NCI-H2196 treated with DMSO at 0.1 percent for 48 hours (cell line): Measurements from ENCODE around the gene ARHGAP35.
A peak's percentile ranks its signal among the peaks of the same experiment; 100 is the strongest.
"Not testable (repeated sequence)": the region's sequence is repeated elsewhere in the genome, so short reads cannot be mapped to it uniquely, and the experiment has no call there.

Experiments
- DNase-seq: peaks from one replicate; lab custom pipeline; 2025; ENCODE audit not compliant: unreplicated experiment; lab: John Stamatoyannopoulos, UW

ARHGAP35 gene

DNA sequence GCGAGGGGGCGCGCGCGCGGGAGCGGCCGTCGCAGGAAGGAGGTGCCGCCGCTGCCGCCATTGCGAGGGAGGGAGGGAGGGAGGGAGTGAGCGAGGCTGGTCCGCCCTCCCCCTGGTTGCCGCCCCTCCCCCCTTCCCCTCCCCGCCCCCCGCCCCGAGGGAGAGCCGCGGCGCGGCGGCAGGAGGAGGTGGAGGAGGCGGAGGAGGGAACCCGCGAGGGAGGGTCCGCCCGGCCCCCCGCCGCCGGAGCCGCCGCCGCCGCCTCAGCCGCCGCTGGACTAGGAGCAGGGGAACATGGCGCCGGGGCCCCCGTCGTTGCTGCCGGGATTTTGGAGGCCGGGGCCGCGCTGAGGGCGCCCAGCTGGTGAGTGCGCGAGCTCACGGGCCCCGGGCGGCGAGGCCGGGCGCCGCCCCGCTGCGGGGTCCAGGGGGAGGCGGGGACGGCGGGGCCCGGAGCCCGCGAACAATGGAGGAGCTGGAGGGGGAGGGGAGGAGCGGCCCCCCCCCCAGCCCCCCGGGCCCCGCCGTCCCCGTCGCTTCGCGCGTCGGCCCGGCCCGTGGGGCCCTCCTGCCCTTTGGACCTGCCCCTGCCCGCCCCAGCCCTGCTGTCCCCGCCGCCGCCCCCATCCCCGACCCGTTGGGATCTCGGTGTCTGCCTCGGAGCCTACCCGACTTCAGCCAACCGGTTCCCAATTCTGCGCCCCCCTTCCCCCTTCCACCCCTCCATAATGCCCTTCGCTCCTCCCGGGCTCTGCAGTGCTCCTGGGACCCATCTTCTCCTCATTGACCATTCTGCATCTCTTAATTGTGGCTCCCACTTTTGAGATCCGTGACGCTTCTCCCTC, at the start of gene ARHGAP35:
ARHGAP35 (plus strand) TSS at position 152 of the 845 bp plus-strand sequence. CDS start 57,679 bp downstream, outside the sequence.
- DNase-seq: peak; percentile 78

DNA sequence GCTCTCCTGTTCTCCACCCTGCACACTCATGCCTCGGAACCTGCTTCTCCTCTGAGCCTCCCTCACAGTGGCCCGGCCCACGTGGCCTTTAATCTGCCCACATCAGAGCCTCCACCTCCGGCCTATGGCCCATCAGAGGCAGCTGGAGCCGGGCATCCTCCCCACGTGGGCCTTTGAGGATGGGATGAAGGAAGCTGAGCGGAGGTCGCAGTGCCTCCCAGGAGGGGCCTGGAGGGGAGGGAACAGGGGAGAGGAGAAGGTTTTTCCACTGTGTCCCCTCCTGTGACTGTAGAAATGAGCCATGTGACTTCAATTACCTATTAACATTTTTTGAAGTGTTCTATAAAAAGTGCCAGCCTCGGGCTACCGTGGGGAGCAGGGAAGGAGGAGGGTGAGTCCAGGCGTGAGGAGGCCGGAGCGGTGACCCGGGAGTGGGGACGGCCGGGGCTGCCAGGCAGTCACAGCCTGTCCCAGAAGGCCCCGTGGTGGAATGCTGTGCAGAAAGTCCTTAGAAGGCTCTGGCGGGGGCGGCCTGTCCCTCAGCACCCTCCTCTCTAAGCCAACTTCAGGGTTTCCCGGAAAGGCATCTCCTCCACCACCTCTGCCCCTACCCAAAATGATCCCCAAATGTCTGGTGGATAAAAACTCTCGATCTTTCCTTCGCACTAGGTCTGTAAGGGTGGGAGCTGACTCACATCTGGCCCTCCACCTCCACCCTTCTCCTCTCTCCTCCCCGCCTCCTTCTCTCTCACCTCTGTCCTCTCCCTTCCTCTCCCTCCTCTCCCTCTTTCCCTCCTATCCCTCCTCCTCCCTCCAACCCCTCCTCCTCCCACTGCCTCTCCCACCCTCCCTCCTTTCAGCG, 47.6 kb upstream of the ARHGAP35 start:
- DNase-seq: no peak

DNA sequence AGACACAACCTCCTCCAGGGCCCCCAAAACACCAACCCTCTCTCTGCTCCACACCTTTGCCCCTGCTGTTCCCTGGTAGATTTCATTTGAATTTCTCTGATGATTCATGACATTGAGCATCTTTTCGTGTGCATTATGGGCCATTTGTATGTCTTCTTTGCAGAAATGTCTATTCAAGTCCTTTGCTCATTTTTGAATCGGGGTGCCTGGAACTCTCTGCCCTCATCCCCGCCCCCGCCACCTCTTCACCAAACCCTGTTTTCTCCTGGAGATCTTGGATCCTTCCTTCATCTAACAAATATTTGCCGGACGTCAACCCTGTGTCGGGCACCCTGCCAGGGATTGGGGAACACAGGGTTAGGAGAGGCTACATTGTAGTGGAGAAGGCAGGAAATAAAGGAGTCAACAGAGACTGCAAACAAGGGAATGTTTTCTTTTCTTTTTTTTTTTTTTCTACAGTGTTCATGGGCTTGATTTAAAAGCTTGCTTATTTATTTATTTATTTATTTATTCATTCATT, 46.9 kb upstream of the ARHGAP35 start:
- peak; percentile 16 for DNase-seq

DNA sequence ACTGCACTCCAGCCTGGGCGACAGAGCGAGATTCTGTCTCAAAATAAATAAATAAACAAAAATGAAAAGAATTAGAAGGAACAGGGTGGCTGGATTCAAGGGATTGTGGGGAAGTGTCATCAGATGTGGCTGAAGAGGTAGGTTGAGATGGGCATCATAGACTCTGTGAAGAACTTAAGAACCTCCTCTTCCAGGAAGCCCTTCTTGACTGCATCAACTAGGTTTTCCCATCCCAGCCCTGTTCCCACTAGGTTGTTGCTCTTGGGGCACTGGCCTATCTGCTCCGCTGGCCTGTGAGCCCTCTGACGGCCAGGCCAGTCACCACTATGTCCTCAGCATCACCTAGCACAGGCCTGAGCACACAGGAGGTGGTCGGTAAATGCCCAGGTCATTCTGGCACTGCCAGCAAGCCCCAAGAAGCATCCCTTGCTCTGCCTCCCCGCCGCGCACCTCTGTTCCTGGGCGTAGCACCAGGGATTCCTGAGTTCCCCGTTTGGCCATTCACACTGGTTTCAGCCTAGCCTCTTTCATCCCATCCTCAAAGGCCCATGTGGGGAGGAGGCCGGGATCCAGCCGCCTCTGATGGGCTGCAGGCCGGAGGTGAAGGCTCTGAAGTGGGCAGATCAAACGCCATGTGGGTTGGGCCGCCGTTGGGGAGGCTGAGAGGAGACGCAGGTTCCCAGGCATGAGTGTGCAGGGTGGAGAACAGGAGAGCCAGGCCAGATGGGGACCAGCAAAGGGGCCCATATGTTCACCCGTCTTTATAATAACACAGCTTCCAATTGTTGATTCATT, 44.8 kb upstream of the ARHGAP35 start:
- no peak for DNase-seq

DNA sequence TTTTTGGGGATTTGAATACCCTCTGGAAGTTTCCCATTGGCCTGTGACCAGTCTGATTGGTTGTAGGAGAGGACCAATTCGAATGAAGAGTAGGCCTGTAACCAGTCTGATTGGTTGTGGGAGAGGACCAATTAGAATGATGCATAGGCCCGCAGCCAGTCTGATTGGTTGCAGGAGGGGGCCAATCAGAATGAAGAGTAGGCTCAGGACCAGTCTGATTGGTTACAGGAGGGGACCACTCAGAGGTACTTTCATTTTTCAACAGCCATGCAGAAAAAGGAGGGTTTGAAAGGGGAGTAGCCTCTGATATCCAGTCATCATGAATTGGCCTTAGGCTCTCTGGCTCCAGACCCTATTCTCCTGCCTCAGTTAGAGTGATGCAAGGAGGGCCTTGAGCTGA, 42.0 kb upstream of the ARHGAP35 start:
- DNase-seq: no peak

DNA sequence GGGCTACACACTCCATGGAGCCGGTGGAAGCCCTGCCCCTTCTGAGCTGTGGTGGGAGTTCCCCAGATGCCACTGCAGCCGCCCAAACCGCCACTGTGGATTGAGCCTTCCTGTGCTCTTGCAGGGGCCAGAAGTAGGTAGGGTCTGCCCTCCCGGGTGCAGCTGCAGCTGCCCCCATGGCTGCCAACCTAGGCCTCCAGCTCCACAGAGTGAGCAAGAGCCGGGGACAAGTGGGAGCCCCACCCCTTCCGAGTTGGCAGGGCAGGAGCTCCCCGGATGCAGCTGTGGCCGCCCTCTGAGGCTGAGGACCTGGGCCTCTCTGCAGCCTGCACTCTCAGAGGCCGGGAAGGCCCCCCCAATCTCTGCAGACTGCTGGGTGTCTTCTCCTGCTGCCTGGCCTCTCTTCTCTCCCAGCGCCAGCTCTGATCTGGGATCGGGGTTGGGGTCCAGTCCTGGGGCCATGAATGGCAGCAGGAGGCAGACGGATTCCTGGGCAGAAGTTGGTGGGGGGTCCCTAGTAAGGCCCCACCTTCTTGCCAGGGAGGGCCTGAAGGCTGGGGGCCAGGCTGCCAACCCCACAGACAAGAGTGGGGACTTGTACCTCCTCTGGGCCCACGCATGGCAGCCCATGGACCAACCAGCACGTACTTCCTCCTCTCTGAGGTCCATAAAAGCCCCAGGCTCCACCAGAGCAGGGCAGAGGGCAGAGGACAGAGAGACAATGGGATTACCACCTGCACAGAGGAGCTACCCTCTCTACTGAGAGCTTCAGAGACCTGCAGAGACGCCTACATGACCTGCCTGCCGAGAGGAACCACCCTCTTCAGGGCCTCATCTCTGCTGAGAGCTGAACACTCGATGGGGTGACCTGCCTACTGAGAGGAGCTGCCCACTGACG, 39.0 kb upstream of the ARHGAP35 start:
- DNase-seq: no peak

DNA sequence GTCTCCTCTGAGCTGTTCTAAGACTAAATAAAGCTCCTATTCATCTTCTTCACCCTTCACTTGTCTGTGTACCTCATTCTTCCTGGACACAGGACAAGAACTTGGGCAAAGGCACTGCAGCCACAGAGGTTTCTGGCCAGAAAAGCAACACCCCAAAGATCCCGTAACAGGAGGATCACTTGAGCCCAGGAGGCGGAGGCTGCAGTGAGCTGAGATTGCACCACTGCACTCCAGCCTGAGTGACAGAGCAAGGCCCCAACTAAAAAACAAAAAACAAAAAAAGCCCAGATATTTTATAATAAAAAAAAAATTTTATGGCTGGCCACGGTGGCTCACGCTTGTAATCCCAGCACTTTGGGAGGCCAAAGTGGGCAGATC, 38.4 kb upstream of the ARHGAP35 start:
- DNase-seq: not testable (repeated sequence)

DNA sequence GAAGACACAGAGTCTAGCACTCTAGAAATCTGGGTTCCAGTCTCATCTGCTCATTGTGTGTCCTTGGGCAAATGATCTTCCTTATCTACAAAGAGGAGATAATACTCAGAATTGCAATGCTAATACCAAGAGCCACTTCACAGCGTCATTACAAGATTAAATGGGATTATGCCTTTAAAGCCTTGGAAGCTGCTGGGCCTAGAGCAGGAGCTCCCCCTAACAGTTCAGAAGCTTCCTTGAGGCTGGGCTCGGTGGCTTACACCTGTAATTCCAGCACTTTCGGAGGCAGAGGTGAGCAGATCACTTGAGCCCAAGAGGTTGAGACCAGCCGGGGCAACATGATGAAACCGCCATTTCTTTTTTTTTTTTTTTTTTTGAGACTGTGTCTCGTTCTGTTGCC, 37.7 kb upstream of the ARHGAP35 start:
- no peak for DNase-seq

DNA sequence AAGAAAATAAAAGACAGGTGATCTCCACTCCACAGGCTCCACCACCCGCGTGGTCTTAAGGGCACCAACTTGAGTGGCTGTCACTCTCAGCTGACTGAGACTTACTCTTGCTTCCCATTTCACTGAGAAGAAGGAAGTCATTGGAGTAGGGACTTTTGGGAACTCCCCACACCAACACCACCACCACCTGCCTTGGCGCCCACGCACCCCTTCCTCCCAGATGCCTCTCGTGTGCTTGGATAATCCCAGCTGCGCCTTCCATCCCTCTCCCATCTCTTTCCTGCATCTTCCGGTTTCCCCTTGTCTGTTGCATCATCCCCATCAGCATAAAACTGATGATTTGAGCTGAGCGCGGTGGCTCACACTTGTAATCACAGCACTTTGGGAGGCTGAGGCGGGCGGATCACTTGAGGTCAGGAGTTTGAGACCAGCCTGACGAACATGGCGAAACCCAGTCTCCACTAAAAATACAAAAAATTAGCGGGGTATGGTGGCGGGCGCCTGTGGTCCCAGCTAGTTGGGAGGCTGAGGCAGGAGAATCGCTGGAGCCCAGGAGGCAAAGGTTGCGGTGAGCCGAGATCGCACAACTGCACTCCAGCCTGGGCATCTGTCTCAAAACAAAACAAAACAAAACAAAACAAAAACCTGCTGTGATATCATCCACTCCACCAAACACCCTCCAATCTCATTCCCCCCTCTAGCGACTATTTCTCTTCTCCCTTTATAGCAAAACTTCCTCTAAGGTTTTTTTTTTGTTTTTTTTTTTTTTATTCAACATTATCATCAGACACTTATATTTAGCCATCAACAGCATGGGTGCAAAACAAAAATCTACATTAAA, 35.7 kb upstream of the ARHGAP35 start:
- no peak for DNase-seq

DNA sequence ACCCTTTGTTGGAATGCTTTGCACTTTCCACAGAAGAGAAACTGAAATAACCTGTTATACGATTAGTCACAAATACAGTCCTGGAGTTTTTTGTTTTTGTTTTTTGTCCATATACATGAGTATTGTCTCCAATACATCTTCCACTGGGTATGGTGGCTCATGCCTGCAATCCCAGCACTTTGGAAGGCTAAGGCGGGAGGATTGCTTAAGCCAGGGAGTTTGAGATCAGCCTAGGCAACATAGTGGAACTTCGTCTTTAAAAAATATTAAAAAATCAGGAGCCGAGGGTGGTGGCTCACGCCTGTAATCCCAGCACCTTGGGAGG, 35.1 kb upstream of the ARHGAP35 start:
- DNase-seq: no peak

DNA sequence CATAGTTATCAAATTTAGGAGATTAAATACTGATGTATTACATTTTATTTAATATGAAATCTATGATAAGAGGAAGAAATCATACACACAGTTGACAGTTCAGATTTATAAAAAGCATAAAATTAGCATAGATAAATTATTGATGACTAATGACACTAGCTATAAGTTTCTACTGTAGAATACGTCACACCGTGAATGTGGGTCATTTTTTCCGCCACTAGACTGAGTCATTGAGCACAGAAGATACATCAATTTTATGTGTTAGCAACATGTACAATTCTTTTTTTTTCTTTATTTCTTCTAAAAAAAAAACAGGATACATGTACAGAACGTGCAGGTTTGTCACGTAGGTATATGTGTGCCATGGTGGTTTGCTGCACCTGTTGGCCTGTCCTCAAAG, 32.3 kb upstream of the ARHGAP35 start:
- DNase-seq: no peak

DNA sequence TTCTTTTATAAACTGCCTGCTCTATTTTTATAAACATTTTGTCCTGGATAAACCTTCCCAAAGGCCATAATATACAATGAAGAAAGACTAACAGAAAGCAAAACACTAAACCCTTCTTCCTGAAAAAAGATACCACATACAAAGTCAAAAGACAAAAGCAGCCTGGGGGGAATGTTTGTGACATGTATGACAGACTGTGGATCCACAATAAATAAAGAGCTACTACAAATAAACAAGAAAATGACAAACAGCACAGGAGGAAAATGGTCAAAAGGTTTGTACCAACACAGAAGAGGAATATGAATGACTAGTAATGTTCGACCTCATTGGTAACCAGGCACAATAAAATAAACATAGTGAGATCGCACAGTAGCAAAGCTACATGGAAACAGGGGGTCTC, 29.9 kb upstream of the ARHGAP35 start:
- no peak for DNase-seq

DNA sequence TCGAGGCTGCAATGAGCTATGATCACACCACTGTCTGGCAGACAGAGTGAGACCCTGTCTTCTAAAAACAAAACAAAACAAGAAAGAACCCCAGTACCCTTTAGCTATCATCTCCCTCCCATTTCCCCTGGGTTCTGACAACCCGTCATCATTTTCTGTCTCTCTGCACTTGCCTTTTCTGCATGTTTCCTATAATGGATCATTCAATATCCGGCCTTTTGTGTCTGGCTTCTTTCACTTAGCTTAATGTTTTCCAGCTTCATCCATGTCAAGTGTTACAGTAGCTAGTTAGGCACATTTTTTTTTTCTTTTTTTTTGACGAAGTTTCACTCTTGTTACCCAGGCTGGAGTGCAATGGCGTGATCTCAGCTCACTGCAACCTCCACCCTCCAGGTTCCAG, 26.7 kb upstream of the ARHGAP35 start:
- DNase-seq: no peak

DNA sequence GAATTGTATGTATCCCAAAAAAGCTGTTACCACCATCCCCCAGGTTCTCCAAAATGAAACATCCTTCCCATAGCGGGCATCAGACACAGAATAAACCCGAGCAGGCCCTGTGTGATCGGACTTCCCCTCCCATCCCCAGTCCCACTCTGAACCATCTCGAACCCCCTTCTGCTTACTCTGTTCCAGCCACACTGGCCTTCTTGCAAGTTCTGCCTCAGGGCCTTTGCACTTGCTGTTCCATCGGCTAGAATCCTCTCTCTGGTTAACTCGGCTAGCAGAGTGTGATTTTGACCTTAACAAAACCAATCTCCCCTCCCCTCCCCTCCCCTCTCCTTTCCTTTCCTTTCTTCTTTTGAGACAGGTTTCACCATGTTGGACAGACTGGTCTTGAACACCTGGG, 25.8 kb upstream of the ARHGAP35 start:
- no peak for DNase-seq

DNA sequence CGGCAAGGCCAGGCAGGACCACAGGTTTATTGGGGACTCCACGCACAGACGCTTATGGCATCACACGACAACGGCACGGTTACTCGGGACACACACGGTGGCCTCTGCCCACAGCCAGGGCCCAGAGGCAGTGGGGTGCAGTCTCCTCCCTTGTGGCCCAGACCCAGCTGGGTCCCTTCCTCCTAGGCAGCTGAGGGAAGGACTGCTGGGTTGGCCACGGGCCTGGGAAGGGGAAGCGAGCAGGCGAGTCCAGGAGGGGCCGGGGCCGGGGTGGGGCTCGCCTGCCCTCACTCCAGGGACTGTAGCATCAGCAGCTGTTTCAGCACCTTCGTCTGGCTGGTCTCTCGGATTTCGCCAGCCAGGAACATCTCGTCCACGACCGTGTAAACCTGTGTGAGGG, 22.6 kb upstream of the ARHGAP35 start:
- DNase-seq: no peak

DNA sequence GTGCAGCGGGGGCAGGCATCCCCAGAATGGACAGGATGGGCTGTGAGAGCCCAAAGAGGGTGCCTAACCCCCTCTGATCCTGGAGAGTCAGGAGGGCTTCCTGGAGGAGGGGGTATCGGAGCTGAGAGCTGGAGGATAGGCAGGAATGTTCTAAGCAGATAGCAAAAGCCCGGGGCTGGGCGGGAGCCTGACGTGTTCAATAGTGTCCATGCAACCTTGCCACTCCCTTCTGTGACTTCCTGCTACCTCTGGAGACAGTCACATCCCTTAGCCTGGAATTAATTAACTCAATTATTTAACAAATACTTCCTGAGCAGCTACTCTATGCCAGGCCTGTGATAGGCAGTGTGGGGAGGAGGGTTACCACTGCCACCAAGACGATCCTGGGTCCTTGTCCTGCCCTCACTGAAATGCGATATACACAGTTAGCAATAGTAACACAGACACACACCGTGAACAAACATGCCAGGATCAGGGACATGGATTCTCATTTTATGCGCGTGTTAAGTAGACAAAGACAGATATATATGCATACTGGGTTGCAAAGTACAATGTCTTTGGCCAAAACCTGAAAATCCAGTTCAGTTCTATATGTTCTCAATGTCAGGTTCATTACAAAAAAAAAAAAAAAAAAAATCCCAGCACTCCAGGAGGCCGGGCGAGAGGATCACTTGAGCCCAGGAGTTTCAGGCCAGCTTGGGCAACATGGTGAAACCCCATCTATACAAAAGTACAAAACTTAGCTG, 20.9 kb upstream of the ARHGAP35 start:
- no peak for DNase-seq

DNA sequence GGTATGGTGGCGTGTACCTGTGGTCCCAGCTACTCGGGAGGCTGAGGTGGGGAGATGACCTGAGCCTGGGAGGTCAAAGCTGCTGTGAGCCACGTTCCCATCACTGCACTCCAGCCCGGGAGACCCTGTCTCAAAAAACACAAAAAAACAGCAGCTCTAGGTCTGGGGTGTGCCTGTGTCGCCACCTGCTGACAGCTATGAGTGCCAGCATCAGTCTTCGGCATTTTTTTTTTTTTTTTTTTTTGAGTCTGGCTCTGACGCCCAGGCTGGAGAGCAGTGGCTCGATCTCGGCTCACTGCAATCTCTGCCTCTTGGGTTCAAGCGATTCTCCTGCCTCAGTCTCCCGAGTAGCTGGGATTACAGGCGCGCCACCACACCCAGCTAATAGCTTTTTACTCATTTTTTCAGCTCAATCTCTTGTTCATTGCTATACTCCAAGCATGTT, 20.3 kb upstream of the ARHGAP35 start:
- peak; percentile 65 for DNase-seq

DNA sequence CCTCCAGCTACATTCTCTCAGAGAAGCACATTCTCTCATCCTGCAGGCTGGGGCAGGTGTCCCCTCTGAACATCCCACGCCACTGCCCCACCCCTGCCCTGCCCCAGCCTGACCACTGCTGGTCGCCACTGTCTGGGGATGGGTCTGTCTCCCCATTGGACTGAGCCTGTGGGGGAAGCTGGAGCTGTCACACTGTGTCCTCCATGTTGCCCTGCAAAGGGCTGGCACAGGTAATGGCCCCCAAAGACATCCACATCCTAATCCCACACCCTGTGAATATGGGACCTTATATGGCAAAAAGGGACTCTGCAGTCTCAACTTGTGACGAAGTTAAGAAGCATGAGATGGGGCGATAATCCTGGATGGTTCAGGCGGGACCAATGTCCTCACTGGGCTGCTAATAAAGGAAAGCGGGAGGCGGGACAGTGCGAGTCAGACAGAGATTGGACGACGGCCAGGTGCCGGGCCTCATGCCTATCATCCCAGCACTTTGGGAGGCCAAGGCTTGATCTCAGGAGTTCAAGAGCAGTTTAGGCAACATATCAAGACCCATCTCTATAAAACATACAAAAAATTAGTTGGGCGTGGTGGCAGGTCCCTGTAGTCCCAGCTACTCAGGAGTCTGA, 19.2 kb upstream of the ARHGAP35 start:
- DNase-seq: no peak
